K562 (cell line): ENCODE measurements around the gene SHH. TPM values are rescaled to one million over a fixed set of nuclear protein-coding genes. Genes with fewer than 3 reads are reported as not detected.

Experiments
- ATAC-seq: fragments of 200-7000 bp; cut with Tn5 transposase; 3 replicates; pipeline ENCODE4 v1.9.1; 2020; ENCODE audit warnings: moderate library complexity
- BruUV-seq: library from RNA; stranded (reverse); fragments of 400-500 nt; replicated peaks from 2 replicates; lab custom pipeline; 2021; lab: Mats Ljungman, UMichigan
- CTCF ChIA-PET: fragments of 300-600 bp; formaldehyde crosslinking; extraction: SDS; loops from one replicate; lab custom pipeline; 2021; ENCODE audit warnings: low intra/inter-chr PET ratio; lab: Yijun Ruan, JAX
- POLR2A ChIA-PET: fragments of 300-600, 350-650 bp; sonication (Branson Sonifier 250); formaldehyde crosslinking; extraction: SDS; loops from one replicate; lab custom pipeline; 2021; ENCODE audit warnings: antibody characterized with exemption, inconsistent platforms; lab: Yijun Ruan, JAX
- DNase-seq, 4 experiments: peaks; one replicate each; pipeline versions ENCODE4 v3.0.0 to v3.0.0-alpha.2; 2011 to 2018; ENCODE audit warnings: low spot score in 3 of 4, mixed read lengths in 3 of 4; ENCODE audit errors: extremely low read depth in 1 of 4
- FAIRE-seq: peaks from 2 replicates; lab custom pipeline; 2011; peaks lifted over from hg19 to GRCh38; lab: Jason Lieb, UNC
- H2AFZ ChIP-seq: 2 replicates; pipeline ENCODE4 v1.6.0; 2011; ENCODE audit warnings: low read depth, low read length, control low read depth, inconsistent platforms
- H3K27ac ChIP-seq: fragments of 200-600 bp; 3 replicates; pipeline ENCODE4 v1.8.0; 2011; ENCODE audit warnings: low read depth, mild to moderate bottlenecking, control low read depth, inconsistent platforms, low read length, moderate library complexity, mixed read lengths; ENCODE audit errors: extremely low read depth
- H3K27me3 ChIP-seq, 2 experiments: fragments of 300-600 bp in 1 of 2; 2 replicates in 1 of 2; 3 replicates in 1 of 2; pipeline versions ENCODE4 v1.6.0 to v1.8.0; 2011; ENCODE audit warnings: inconsistent platforms in 2 of 2, low read length in 2 of 2, mild to moderate bottlenecking in 1 of 2, mixed read lengths in 1 of 2, moderate library complexity in 1 of 2; ENCODE audit not compliant: control insufficient read depth in 2 of 2, insufficient read depth in 2 of 2
- H3K36me3 ChIP-seq: fragments of 300-600 bp; 3 replicates; pipeline ENCODE4 v1.8.0; 2011; ENCODE audit warnings: mild to moderate bottlenecking, low read length, inconsistent platforms; ENCODE audit not compliant: control insufficient read depth, insufficient read depth
- H3K4me1 ChIP-seq, 2 experiments: fragments of 200-600 bp in 1 of 2; replicated peaks in 1 of 2; 2 replicates in 1 of 2; 3 replicates in 1 of 2; pipeline versions ENCODE4 v1.5.1 to v1.8.0; 2011; ENCODE audit warnings: inconsistent platforms in 2 of 2, low read length in 2 of 2, mild to moderate bottlenecking in 1 of 2, mixed read lengths in 1 of 2, moderate library complexity in 1 of 2; ENCODE audit not compliant: control insufficient read depth in 2 of 2, insufficient read depth in 2 of 2
- H3K4me2 ChIP-seq: 2 replicates; pipeline ENCODE4 v1.6.1; 2011; ENCODE audit warnings: low read length, control low read depth, inconsistent platforms, mixed read lengths; ENCODE audit not compliant: insufficient read depth
- H3K4me3 ChIP-seq: fragments of 200-600 bp; sonication (generic), shearing (Covaris generic); 2 replicates; pipeline ENCODE4 v1.5.1; 2016; ENCODE audit warnings: control low read depth, inconsistent platforms
- H3K79me2 ChIP-seq: fragments of 200-600 bp; 3 replicates; pipeline ENCODE4 v1.8.0; 2011; ENCODE audit warnings: low read length, inconsistent platforms; ENCODE audit not compliant: control insufficient read depth, insufficient read depth
- H3K9ac ChIP-seq, 2 experiments: 2 replicates each; pipeline versions ENCODE4 v1.6.0 to v1.6.1; 2011; ENCODE audit warnings: low read depth in 2 of 2, low read length in 2 of 2, control low read depth in 1 of 2, inconsistent platforms in 1 of 2, mild to moderate bottlenecking in 1 of 2, mixed read lengths in 1 of 2; ENCODE audit not compliant: insufficient read depth in 1 of 2
- H3K9me1 ChIP-seq: one replicate; pipeline ENCODE4 v1.6.0; 2011; ENCODE audit warnings: inconsistent platforms, mild to moderate bottlenecking, low read length, moderate library complexity; ENCODE audit not compliant: control insufficient read depth, insufficient read depth
- H3K9me3 ChIP-seq: replicated peaks from 2 replicates; pipeline ENCODE4 v1.5.1; 2011; ENCODE audit warnings: low read depth, low read length, inconsistent platforms; ENCODE audit not compliant: control insufficient read depth, insufficient read depth
- H4K20me1 ChIP-seq: replicated peaks from 2 replicates; pipeline ENCODE4 v1.6.1; 2011; ENCODE audit warnings: low read length, inconsistent platforms, mixed read lengths; ENCODE audit not compliant: control insufficient read depth, insufficient read depth
- FIP1L1 ChIP-seq: fragments of 200-400 bp; formaldehyde crosslinking; IDR thresholded peaks from 2 replicates; pipeline ENCODE4 v1.6.1; 2018; ENCODE audit warnings: mild to moderate bottlenecking, low read depth, low read length; ENCODE audit not compliant: poor library complexity, severe bottlenecking
- ZMIZ1 ChIP-seq, 2 experiments: fragments of 150-350 bp in 1 of 2; IDR thresholded peaks; 2 replicates each; pipeline ENCODE4 v1.6.1; 2012 to 2016; ENCODE audit warnings: low read depth in 2 of 2, low read length in 2 of 2, mild to moderate bottlenecking in 1 of 2, moderate library complexity in 1 of 2
- WGBS: fragments of 100-300 bp; shearing (Covaris generic); methylation state at CpG from one replicate; pipeline ENCODE4 v1.1.6; 2016; ENCODE audit warnings: low coverage, mixed read lengths; ENCODE audit not compliant: insufficient coverage; ENCODE audit errors: missing lambda C conversion rate; 5-methylcytosine and 5-hydroxymethylcytosine counted together
- in situ Hi-C: fragments of 300-500 bp; cut with MboI; formaldehyde crosslinking; loops from 4 replicates; pipeline ENCODE4 v1.15.0; 2018; ENCODE audit warnings: inconsistent platforms, mixed read lengths
- intact Hi-C: fragments of 100-400 bp; cut with micrococcal nuclease; formaldehyde crosslinking; loops from 2 replicates; pipeline ENCODE4 v1.14.2; 2022
- polyA plus RNA-seq, 8 experiments: library from polyadenylated mRNA; depleted of rRNA in 4 of 8; stranded (reverse) in 5 of 8; unstranded in 3 of 8; fragments of >200 nt; fragmentation: Nextera tagmentation in 2 of 8; fragmentation: Illumina TruSeq in 1 of 8; extraction: Ambion mirVana in 2 of 8; extraction: Trizol in 1 of 8; gene quantifications; 2 replicates each; pipeline versions ENCODE4 v1.2.1 to v1.2.3, GENCODE V29; 2011 to 2014; ENCODE audit warnings: inconsistent platforms in 1 of 8, missing spikeins in 1 of 8
- total RNA-seq, 7 experiments: library from RNA; depleted of rRNA in 6 of 7; stranded (reverse); fragments of >200 nt in 6 of 7; fragmentation: Illumina TruSeq in 2 of 7; extraction: Trizol in 2 of 7; gene quantifications; 2 replicates each; pipeline versions ENCODE4 v1.2.1 to v1.2.3, GENCODE V29; 2011 to 2021; ENCODE audit warnings: low replicate concordance in 1 of 7

The SHH gene
- total and polyA plus RNA-seq, 9 of the 15 experiments (the other 6 are each of a cell fraction or from before 2014, with no cell fraction given), result 0.09 TPM; not detected in 8

GRCh38 chr7:155808549-155809331 lies 3.5 kb downstream of the SHH start:
- DNase-seq (no peak), ATAC-seq (no peak), FAIRE-seq (no peak)
- Histone ChIP-seq H3K27me3 (peaks cover 59 to 87% of the 10 kb centered on the region in 2 experiments), H3K4me1 (peaks cover 0 to 47% of the 10 kb centered on the region in 2 experiments; a peak in 2 of 5 replicates), H3K9ac (no peak overlapping the region), H3K79me2 (no peaks in the 10 kb centered on the region), H3K4me2 (no peak overlapping the region), H3K36me3 (no peaks in the 10 kb centered on the region), H3K4me3 (no peak overlapping the region), H3K27ac (no peak overlapping the region), H2AFZ (no peak overlapping the region), H4K20me1 (peaks cover 24% of the 10 kb centered on the region), H3K9me3 (no peaks in the 10 kb centered on the region), H3K9me1 (no peaks in the 10 kb centered on the region)
- CTCF ChIA-PET, result no interaction called here
- 16% methylated on average over 60 of the region's 64 CpGs for WGBS
- POLR2A ChIA-PET, result interaction anchor here (0.6 to 1.5 kb wide), 2 partner anchors 10 to 37 kb away, joined by 3 to 4 read pairs; no protein-coding TSS in a partner anchor
- TF ChIP-seq FIP1L1, result peak; percentile 54
- TF ChIP-seq ZMIZ1 (IDR thresholded peaks at IDR 0.05; ENCODE audit: low read depth in 2 of 2, low read length in 2 of 2), result no peak
- no TSS peak for BruUV-seq
- in situ Hi-C loops, result loop anchor here (10.0 kb wide), 1 partner anchor 1466 kb away; no protein-coding TSS in a partner anchor
- intact Hi-C loops, result loop anchor here (10.0 kb wide), 1 partner anchor 836 kb away; the partner anchor contains the start of gene RNF32
